Measurements from ENCODE around the gene GGN. TPM values are rescaled to one million over a fixed set of nuclear protein-coding genes. Genes with fewer than 3 reads are reported as not detected.

Gene GGN
- total RNA-seq, 1 experiment from 2014 or later = 1.5 TPM

- peaks cover 9% of the 10 kb centered on the region for H3K23me2 ChIP-seq (ENCODE audit: insufficient read length, low read depth, low read length, poor library complexity, severe bottlenecking)
- Mint-ChIP-seq H3K4me3 (no peak overlapping the region), H3K27me3 (ENCODE audit: low read depth) (peaks cover 48% of the 10 kb centered on the region), H3K36me3 (ENCODE audit: insufficient read depth in 1 of 3, low read depth in 3 of 3) (peaks cover 0 to 5% (median 3%) of the 10 kb centered on the region in 3 experiments; a peak in 1 of 7 replicates), H3K4me1 (peaks cover 6 to 11% of the 10 kb centered on the region in 2 experiments), H3K27ac (no peak overlapping the region), H3K9me3 (no peaks in the 10 kb centered on the region)
- no peak for DNase-seq
- WGBS (ENCODE audit: extremely low coverage, insufficient read length, low lambda C conversion rate) = no CpG with 5 or more reads among the region's 12 CpGs
- H2AK5ac ChIP-seq (ENCODE audit: insufficient read length, low read length) = no peak overlapping the region
- H4K8ac ChIP-seq (replicated peaks; ENCODE audit: insufficient read length, low read depth, low read length) = no peak overlapping the region
- no peak overlapping the region for H2AFZ ChIP-seq (ENCODE audit: low read length)
- no peak overlapping the region for H3K4me2 ChIP-seq (ENCODE audit: insufficient read depth, insufficient read length, low read length)
- H3K27me3 ChIP-seq (ENCODE audit: insufficient read depth, low read length) = no peaks in the 10 kb centered on the region
- H3K27ac ChIP-seq (ENCODE audit: insufficient read length, low read depth, low read length) = no peak overlapping the region
- no peaks in the 10 kb centered on the region for H4K20me1 ChIP-seq (ENCODE audit: control insufficient read depth, insufficient read depth, insufficient read length)
- no peak overlapping the region for H2BK12ac ChIP-seq (ENCODE audit: insufficient read length, low read depth, low read length)
- H3K9ac ChIP-seq (ENCODE audit: extremely low read depth, insufficient read length, low read length) = no peak overlapping the region
- H3K56ac ChIP-seq (ENCODE audit: insufficient read length, low read depth, low read length) = no peak overlapping the region
- H3K79me2 ChIP-seq (ENCODE audit: insufficient read depth, low read length) = peaks cover 2% of the 10 kb centered on the region; the same call in 1 of the 2 replicates
- H2BK5ac ChIP-seq (ENCODE audit: insufficient read length, low read length) = no peak overlapping the region
- no peak overlapping the region for H3K18ac ChIP-seq (ENCODE audit: insufficient read length, low read depth, low read length)
- H3K4ac ChIP-seq (ENCODE audit: low read depth, low read length) = no peak overlapping the region
- no peak for TF ChIP-seq CTCF (conservative IDR thresholded peaks at IDR 0.05)
- no peak overlapping the region for H4K5ac ChIP-seq (ENCODE audit: insufficient read length, low read depth, low read length)
- no peaks in the 10 kb centered on the region for H3K79me1 ChIP-seq (ENCODE audit: insufficient read depth, low read depth, low read length, poor library complexity, severe bottlenecking)
- H2BK120ac ChIP-seq (ENCODE audit: low read depth, low read length, poor library complexity, severe bottlenecking) = no peak overlapping the region
- H3K23ac ChIP-seq (ENCODE audit: insufficient read length, low read depth, low read length) = no peak overlapping the region
- no peak overlapping the region for H2BK20ac ChIP-seq (ENCODE audit: low read depth, low read length, poor library complexity, severe bottlenecking)
- no peak overlapping the region for H3T11ph ChIP-seq (ENCODE audit: low read length)
- no peaks in the 10 kb centered on the region for H3K4me1 ChIP-seq (ENCODE audit: insufficient read depth, low read length)
- no peaks in the 10 kb centered on the region for H3K9me3 ChIP-seq (ENCODE audit: control insufficient read depth, low read depth, low read length)
- H3K14ac ChIP-seq (ENCODE audit: insufficient read depth, low read length) = no peak overlapping the region
- no peak overlapping the region for H4K91ac ChIP-seq (ENCODE audit: insufficient read length, low read depth, low read length)
- H2BK15ac ChIP-seq (ENCODE audit: low read depth, low read length) = no peak overlapping the region
These were observed 17.5 kb downstream of the GGN start for GRCh38 chr19:38370299-38370698.

Data from H9 (cell line).